OCI-LY7 (cell line): ENCODE data around the gene ZNF488. TPM values are rescaled to one million over a fixed set of nuclear protein-coding genes. Genes with fewer than 3 reads are reported as not detected.

ENCODE experiments used
- BruUV-seq: library from RNA; stranded (reverse); fragments of 400-500 nt; replicated peaks from 2 replicates; lab custom pipeline; 2021; lab: Mats Ljungman, UMichigan
- CTCF ChIA-PET: fragments of 300-600 bp; sonication (Branson Sonifier 250); formaldehyde crosslinking; loops from one replicate; lab custom pipeline; 2022; ENCODE audit warnings: antibody characterized with exemption; ENCODE audit not compliant: unreplicated experiment; lab: Charles Lee
- POLR2A ChIA-PET: fragments of 300-600 bp; sonication (Branson Sonifier 250); formaldehyde crosslinking; loops from one replicate; lab custom pipeline; 2022; ENCODE audit warnings: antibody characterized with exemption; lab: Charles Lee
- DNase-seq: peaks from one replicate; pipeline ENCODE4 v3.0.0-alpha.2; 2015; ENCODE audit warnings: low spot score
- H2AFZ ChIP-seq: fragments of 200-600 bp; sonication (generic), shearing (Covaris generic); 2 replicates; pipeline ENCODE4 v1.6.1; 2014; ENCODE audit warnings: mild to moderate bottlenecking, antibody characterized with exemption, low read length, moderate library complexity
- H3K27ac ChIP-seq: fragments of 200-600 bp; sonication (generic); 2 replicates; pipeline ENCODE4 v1.5.1; 2014; ENCODE audit warnings: mixed run types, low read depth, mild to moderate bottlenecking, moderate library complexity, low read length, inconsistent platforms; ENCODE audit not compliant: poor library complexity, severe bottlenecking
- H3K36me3 ChIP-seq: fragments of 200-600 bp; sonication (generic); 2 replicates; pipeline ENCODE4 v1.6.1; 2014; ENCODE audit warnings: mild to moderate bottlenecking, antibody characterized with exemption, low read length, moderate library complexity, mixed read lengths; ENCODE audit not compliant: insufficient read depth
- H3K4me1 ChIP-seq: fragments of 200-600 bp; sonication (generic); 2 replicates; pipeline ENCODE4 v1.5.1; 2014; ENCODE audit warnings: mild to moderate bottlenecking, low read length; ENCODE audit not compliant: insufficient read depth, poor library complexity, severe bottlenecking
- H3K4me2 ChIP-seq: fragments of 200-600 bp; sonication (generic); 2 replicates; pipeline ENCODE4 v1.6.1; 2014; ENCODE audit warnings: mild to moderate bottlenecking, low read length
- H3K4me3 ChIP-seq: fragments of 200-600 bp; sonication (generic); 2 replicates; pipeline ENCODE4 v1.5.1; 2014; ENCODE audit warnings: mild to moderate bottlenecking, low read depth, low read length; ENCODE audit not compliant: poor library complexity, severe bottlenecking
- H3K79me2 ChIP-seq: fragments of 200-600 bp; sonication (generic); 2 replicates; pipeline ENCODE4 v1.6.1; 2016; ENCODE audit warnings: low read depth, mild to moderate bottlenecking, low read length, moderate library complexity, mixed read lengths; ENCODE audit not compliant: insufficient read depth
- H3K9me2 ChIP-seq: fragments of 200-600 bp; sonication (generic); 2 replicates; pipeline ENCODE4 v1.6.1; 2016; ENCODE audit warnings: mild to moderate bottlenecking, low read length, mixed read lengths; ENCODE audit not compliant: insufficient read depth
- H3K9me3 ChIP-seq: fragments of 200-600 bp; sonication (generic); 2 replicates; pipeline ENCODE4 v1.6.1; 2014; ENCODE audit warnings: mild to moderate bottlenecking, mixed run types, low read length, mixed read lengths
- H4K20me1 ChIP-seq: fragments of 200-600 bp; sonication (generic); 2 replicates; pipeline ENCODE4 v1.6.1; 2014; ENCODE audit warnings: mild to moderate bottlenecking, antibody characterized with exemption, low read length, moderate library complexity, mixed read lengths; ENCODE audit not compliant: insufficient read depth
- CTCF ChIP-seq: fragments of 200-600 bp; sonication (generic); conservative IDR thresholded peaks from 2 replicates; pipeline ENCODE4 v1.5.1; 2014; ENCODE audit warnings: mild to moderate bottlenecking, antibody characterized with exemption, low read length, moderate library complexity, mixed read lengths
- EZH2phosphoT487 ChIP-seq: fragments of 200-600 bp; sonication (generic); IDR thresholded peaks from 2 replicates; pipeline ENCODE4 v1.6.1; 2018; ENCODE audit warnings: low read depth, borderline replicate concordance, mild to moderate bottlenecking, mixed run types, antibody characterized with exemption, low read length, moderate library complexity, mixed read lengths
- intact Hi-C: fragments of 100-400 bp; cut with micrococcal nuclease; formaldehyde crosslinking; loops from one replicate; pipeline ENCODE4 v1.10.0; 2022; ENCODE audit not compliant: unreplicated experiment
- total RNA-seq, 2 experiments: library from RNA; depleted of rRNA in 1 of 2; stranded (reverse); fragments of >200 nt in 1 of 2; shearing (Covaris generic) in 1 of 2; gene quantifications; 2 replicates each; pipeline ENCODE4 v1.2.3, GENCODE V29; 2014 to 2022

ZNF488 gene
- total RNA-seq, 2 experiments from 2014 or later, result 0.06 to 0.34 TPM

GRCh38 chr10:47357131-47357582, 26.9 kb downstream of the ZNF488 start:
- BruUV-seq, result no TSS peak
- CTCF ChIA-PET, result no interaction called here
- Histone ChIP-seq H3K4me3 (no peak overlapping the region), H4K20me1 (no peaks in the 10 kb centered on the region), H3K27ac (no peak overlapping the region), H3K79me2 (no peaks in the 10 kb centered on the region), H3K9me3 (no peaks in the 10 kb centered on the region), H2AFZ (no peak overlapping the region), H3K36me3 (no peaks in the 10 kb centered on the region), H3K9me2 (no peaks in the 10 kb centered on the region), H3K4me1 (no peaks in the 10 kb centered on the region), H3K4me2 (no peak overlapping the region)
- POLR2A ChIA-PET, result no interaction called here
- DNase-seq, result no peak
- intact Hi-C loops, result no loop called here
- no peak for TF ChIP-seq CTCF
- no peak for TF ChIP-seq EZH2phosphoT487

- H3K9me3 ChIP-seq, result no peaks in the 10 kb centered on the region
- H3K4me1 ChIP-seq, result no peaks in the 10 kb centered on the region
- intact Hi-C loops, result no loop called here
- POLR2A ChIA-PET, result interaction anchor here (1.2 kb wide), 1 partner anchor 16 kb away, joined by 3 read pairs; no protein-coding TSS in a partner anchor
- no peak for DNase-seq
- TF ChIP-seq CTCF, result no peak
- no peaks in the 10 kb centered on the region for H3K9me2 ChIP-seq
- H3K4me2 ChIP-seq, result no peak overlapping the region
- no TSS peak for BruUV-seq
- no peaks in the 10 kb centered on the region for H3K36me3 ChIP-seq
- no peak overlapping the region for H3K4me3 ChIP-seq
- H4K20me1 ChIP-seq, result no peaks in the 10 kb centered on the region
- CTCF ChIA-PET, result no interaction called here
- H2AFZ ChIP-seq, result no peak overlapping the region
- no peak overlapping the region for H3K27ac ChIP-seq
- no peaks in the 10 kb centered on the region for H3K79me2 ChIP-seq
Observed at GRCh38 chr10:47356708-47357107, 27.4 kb downstream of the ZNF488 start.

GRCh38 chr10:47354900-47355299, 29.2 kb downstream of the ZNF488 start:
- Histone ChIP-seq H3K27ac (no peak overlapping the region), H3K36me3 (no peaks in the 10 kb centered on the region), H4K20me1 (no peaks in the 10 kb centered on the region), H3K4me1 (no peaks in the 10 kb centered on the region), H3K9me2 (no peaks in the 10 kb centered on the region), H3K9me3 (no peaks in the 10 kb centered on the region), H3K4me3 (no peak overlapping the region), H2AFZ (no peak overlapping the region), H3K4me2 (no peak overlapping the region), H3K79me2 (no peaks in the 10 kb centered on the region)
- no TSS peak for BruUV-seq
- POLR2A ChIA-PET, result no interaction called here
- DNase-seq, result no peak
- TF ChIP-seq CTCF, result no peak
- no peak for TF ChIP-seq EZH2phosphoT487
- intact Hi-C loops, result no loop called here
- CTCF ChIA-PET, result no interaction called here
